Breast epithelium (tissue), 4 donors: ENCODE measurements around the gene PPP5C. TPM values are rescaled to one million over a fixed set of nuclear protein-coding genes. Genes with fewer than 3 reads are reported as not detected.
"Not testable (repeated sequence)": the region's sequence is repeated elsewhere in the genome, so short reads cannot be mapped to it uniquely, and the experiment has no call there.

Source experiments
- DNase-seq, 2 donors: peaks; one replicate each; pipeline ENCODE4 v3.0.0-alpha.2; 2019; ENCODE audit warnings: low spot score in 2 of 2
- H3K27ac ChIP-seq, 2 donors: fragments of 200-600 bp; sonication (generic) in 1 of 2; one replicate each; pipeline ENCODE4 v1.5.1; 2016 to 2019; ENCODE audit warnings: mild to moderate bottlenecking in 1 of 2
- H3K27me3 ChIP-seq, 2 donors: fragments of 200-600 bp; sonication (generic) in 1 of 2; one replicate each; pipeline versions ENCODE4 v1.5.1 to v1.6.0; 2017 to 2019; ENCODE audit warnings: control low read depth in 1 of 2, mild to moderate bottlenecking in 1 of 2
- H3K36me3 ChIP-seq: fragments of 200-600 bp; one replicate; pipeline ENCODE4 v1.5.1; 2019
- H3K4me1 ChIP-seq, 2 donors: fragments of 200-600 bp; sonication (generic); one replicate each; pipeline ENCODE4 v1.5.1; 2016 to 2019; ENCODE audit warnings: control low read depth in 1 of 2
- H3K4me3 ChIP-seq, 3 donors: fragments of 200-600 bp; sonication (generic); 1 replicate in 2 of 3; 2 replicates in 1 of 3; pipeline ENCODE4 v1.5.1; 2016 to 2019; ENCODE audit warnings: mild to moderate bottlenecking in 3 of 3, moderate library complexity in 2 of 3
- H3K9me3 ChIP-seq, 2 donors: fragments of 200-600 bp; sonication (generic) in 1 of 2; one replicate each; pipeline ENCODE4 v1.5.1; 2016 to 2019; ENCODE audit warnings: control low read depth in 1 of 2
- CTCF ChIP-seq, 3 donors: fragments of 450-650 bp; IDR thresholded peaks; one replicate each; pipeline ENCODE4 v1.5.1; 2016 to 2017; ENCODE audit warnings: antibody characterized with exemption in 3 of 3, mild to moderate bottlenecking in 3 of 3, moderate library complexity in 3 of 3
- POLR2A ChIP-seq: fragments of 450-650 bp; IDR thresholded peaks from one replicate; pipeline ENCODE4 v1.6.1; 2016; ENCODE audit warnings: antibody characterized with exemption, mild to moderate bottlenecking, moderate library complexity
- POLR2AphosphoS5 ChIP-seq, 3 donors: sonication (generic); formaldehyde crosslinking; IDR thresholded peaks; one replicate each; pipeline ENCODE4 v1.6.1; 2017; ENCODE audit warnings: antibody characterized with exemption in 3 of 3
- intact Hi-C: fragments of 100-400 bp; cut with DNase I; formaldehyde crosslinking; loops from one replicate; pipeline ENCODE4 v1.15.1; 2023; ENCODE audit warnings: low total_unique reads
- total RNA-seq, 3 donors: library from RNA; depleted of rRNA; stranded (reverse); fragments of >200 nt; gene quantifications; one replicate each; pipeline ENCODE4 v1.1.0, GENCODE V29; 2016

Gene PPP5C
- total RNA-seq, 3 donors from 2014 or later: 41.3 to 72.4 (median 58.7) TPM

GRCh38 chr19:46411088-46411924, 64.4 kb downstream of the PPP5C start:
- H3K27me3 ChIP-seq: no peaks in the 10 kb centered on the region
- H3K9me3 ChIP-seq: no peaks in the 10 kb centered on the region
- TF ChIP-seq POLR2AphosphoS5 (IDR thresholded peaks at IDR 0.05): no peak
- TF ChIP-seq POLR2A: no peak
- TF ChIP-seq CTCF (IDR thresholded peaks at IDR 0.05): no peak
- H3K27ac ChIP-seq: peak overlapping the region; percentile 71 to 75
- no peak for DNase-seq
- peak overlapping the region; percentile 40 to 74 (median 70) for H3K4me3 ChIP-seq
- no peaks in the 10 kb centered on the region for H3K4me1 ChIP-seq
- no peaks in the 10 kb centered on the region for H3K36me3 ChIP-seq
- intact Hi-C loops: no loop called here

GRCh38 chr19:46411925-46412649, 65.2 kb downstream of the PPP5C start:
- TF ChIP-seq POLR2AphosphoS5 (IDR thresholded peaks at IDR 0.05) (no peak), CTCF (IDR thresholded peaks at IDR 0.05) (no peak), POLR2A (no peak)
- peak overlapping the region; percentile 40 to 74 (median 70) for H3K4me3 ChIP-seq
- H3K27ac ChIP-seq: peak overlapping the region; percentile 71 to 75
- H3K27me3 ChIP-seq: no peaks in the 10 kb centered on the region
- no peaks in the 10 kb centered on the region for H3K9me3 ChIP-seq
- intact Hi-C loops: no loop called here
- H3K4me1 ChIP-seq: no peaks in the 10 kb centered on the region
- DNase-seq: no peak
- H3K36me3 ChIP-seq: no peaks in the 10 kb centered on the region

GRCh38 chr19:46412650-46413261, 65.9 kb downstream of the PPP5C start:
- Histone ChIP-seq H3K4me1 (no peaks in the 10 kb centered on the region), H3K27ac (peak overlapping the region; percentile 71 to 75), H3K9me3 (no peaks in the 10 kb centered on the region), H3K4me3 (peak overlapping the region; percentile 40 to 74 (median 70)), H3K27me3 (no peaks in the 10 kb centered on the region), H3K36me3 (no peaks in the 10 kb centered on the region)
- DNase-seq: no peak
- intact Hi-C loops: no loop called here
- TF ChIP-seq POLR2AphosphoS5 (IDR thresholded peaks at IDR 0.05): no peak

GRCh38 chr19:46413262-46414031, 66.6 kb downstream of the PPP5C start, which contains the start of gene CCDC8:
Gene CCDC8, minus strand, starts transcription at chr19:46413564. Its CDS starts 754 bp downstream, at chr19:46412810.
- Histone ChIP-seq H3K36me3 (no peaks in the 10 kb centered on the region), H3K27me3 (no peaks in the 10 kb centered on the region), H3K27ac (peak within 1 kb of the TSS; percentile 71 to 75), H3K9me3 (no peaks in the 10 kb centered on the region), H3K4me1 (no peaks in the 10 kb centered on the region), H3K4me3 (peak within 1 kb of the TSS; percentile 40 to 74 (median 70))
- intact Hi-C loops: no loop called here
- peak; percentile 73 to 90 for DNase-seq
- TF ChIP-seq POLR2AphosphoS5 (IDR thresholded peaks at IDR 0.05) (peak; percentile 24 to 78 (median 77)), POLR2A (peak; percentile 60), CTCF (IDR thresholded peaks at IDR 0.05) (no peak)

- H3K27me3 ChIP-seq, H3K4me3 ChIP-seq, DNase-seq, H3K4me1 ChIP-seq, intact Hi-C loops, H3K9me3 ChIP-seq, H3K36me3 ChIP-seq: not testable (repeated sequence)
- H3K27ac ChIP-seq: peak overlapping the region; percentile 79 to 82
Measured at GRCh38 chr19:46414899-46415298, 68.0 kb downstream of the PPP5C start.
